IMR-90 (cell line): Measurements from ENCODE around the gene CYB5RL. TPM values are rescaled to one million over a fixed set of nuclear protein-coding genes. Genes with fewer than 3 reads are reported as not detected.
"Not testable (repeated sequence)": the region's sequence is repeated elsewhere in the genome, so short reads cannot be mapped to it uniquely, and the experiment has no call there.

Source experiments
- ATAC-seq: fragments of 200-7000 bp; cut with Tn5 transposase; 2 replicates; pipeline ENCODE4 v1.9.1; 2020; ENCODE audit warnings: low read depth, mild to moderate bottlenecking, moderate library complexity
- BruUV-seq: library from RNA; stranded (reverse); fragments of 400-500 nt; replicated peaks from 2 replicates; lab custom pipeline; 2021; lab: Mats Ljungman, UMichigan
- CTCF ChIA-PET: fragments of 300-600 bp; formaldehyde crosslinking; extraction: SDS; loops from one replicate; lab custom pipeline; 2021; ENCODE audit warnings: antibody characterized with exemption; lab: Yijun Ruan, JAX
- POLR2A ChIA-PET: fragments of 300-600 bp; sonication (Branson Sonifier 250); formaldehyde crosslinking; loops from one replicate; lab custom pipeline; 2022; ENCODE audit warnings: antibody characterized with exemption; ENCODE audit not compliant: unreplicated experiment; lab: Charles Lee
- DNase-seq: peaks from one replicate; pipeline ENCODE4 v3.0.0; 2013
- H2AFZ ChIP-seq: replicated peaks from 2 replicates; pipeline ENCODE3; 2013; ENCODE audit warnings: low read length, mild to moderate bottlenecking; ENCODE audit not compliant: poor library complexity
- H2AK5ac ChIP-seq: 2 replicates; pipeline ENCODE4 v1.6.1; 2013; ENCODE audit warnings: low read depth, low read length, inconsistent platforms
- H2AK9ac ChIP-seq: replicated peaks from 2 replicates; pipeline ENCODE3; 2013; ENCODE audit warnings: mild to moderate bottlenecking, low read depth, low read length, moderate library complexity; ENCODE audit not compliant: poor library complexity
- H2BK120ac ChIP-seq: 2 replicates; pipeline ENCODE4 v1.6.1; 2013; ENCODE audit warnings: low read depth, low read length, inconsistent platforms
- H2BK15ac ChIP-seq: 3 replicates; pipeline ENCODE4 v1.6.1; 2013; ENCODE audit warnings: low read depth, low read length, inconsistent platforms
- H2BK20ac ChIP-seq: 2 replicates; pipeline ENCODE4 v1.6.1; 2013; ENCODE audit warnings: low read depth, mild to moderate bottlenecking, inconsistent platforms, low read length, moderate library complexity
- H2BK5ac ChIP-seq: 2 replicates; pipeline ENCODE4 v1.6.1; 2013; ENCODE audit warnings: mild to moderate bottlenecking, low read depth, low read length, inconsistent platforms; ENCODE audit not compliant: poor library complexity, severe bottlenecking
- H3K14ac ChIP-seq: replicated peaks from 2 replicates; pipeline ENCODE4 v1.6.1; 2013; ENCODE audit warnings: low read depth, low read length, inconsistent platforms
- H3K18ac ChIP-seq: 2 replicates; pipeline ENCODE4 v1.6.1; 2013; ENCODE audit warnings: low read depth, low read length, control low read depth
- H3K23ac ChIP-seq: 2 replicates; pipeline ENCODE4 v1.6.1; 2013; ENCODE audit warnings: low read depth, low read length, inconsistent platforms
- H3K27ac ChIP-seq: 2 replicates; pipeline ENCODE4 v1.5.1; 2013; ENCODE audit warnings: mild to moderate bottlenecking, control low read depth, low read length; ENCODE audit not compliant: insufficient read depth
- H3K27me3 ChIP-seq: 2 replicates; pipeline ENCODE4 v1.6.1; 2013; ENCODE audit warnings: low read length; ENCODE audit not compliant: control insufficient read depth, insufficient read depth
- H3K36me3 ChIP-seq: 2 replicates; pipeline ENCODE4 v1.6.1; 2013; ENCODE audit warnings: low read length, mixed read lengths; ENCODE audit not compliant: control insufficient read depth, insufficient read depth
- H3K4ac ChIP-seq: 2 replicates; pipeline ENCODE4 v1.6.1; 2013; ENCODE audit warnings: low read depth, low read length, inconsistent platforms
- H3K4me1 ChIP-seq: 2 replicates; pipeline ENCODE4 v1.6.1; 2013; ENCODE audit warnings: low read length, mixed read lengths; ENCODE audit not compliant: control insufficient read depth, insufficient read depth
- H3K4me2 ChIP-seq: 2 replicates; pipeline ENCODE4 v1.6.1; 2013; ENCODE audit warnings: low read depth, mild to moderate bottlenecking, control low read depth, low read length, moderate library complexity
- H3K4me3 ChIP-seq: 2 replicates; pipeline ENCODE4 v1.5.1; 2013; ENCODE audit warnings: low read depth, mild to moderate bottlenecking, control low read depth, low read length, moderate library complexity; ENCODE audit not compliant: insufficient read depth
- H3K56ac ChIP-seq: 2 replicates; pipeline ENCODE4 v1.6.1; 2013; ENCODE audit warnings: low read length, inconsistent platforms; ENCODE audit not compliant: insufficient read depth; ENCODE audit errors: extremely low read depth
- H3K79me1 ChIP-seq, 2 experiments: 2 replicates each; pipeline ENCODE4 v1.6.1; 2013; ENCODE audit warnings: low read length in 2 of 2, inconsistent platforms in 1 of 2, low read depth in 1 of 2
- H3K9ac ChIP-seq: 2 replicates; pipeline ENCODE4 v1.6.1; 2013; ENCODE audit warnings: low read depth, low read length, control low read depth
- H3K9me1 ChIP-seq: 2 replicates; pipeline ENCODE4 v1.6.1; 2013; ENCODE audit warnings: low read length, inconsistent platforms; ENCODE audit not compliant: insufficient read depth
- H3K9me3 ChIP-seq: 2 replicates; pipeline ENCODE4 v1.6.1; 2013; ENCODE audit warnings: low read length; ENCODE audit not compliant: control insufficient read depth, insufficient read depth
- H4K20me1 ChIP-seq: 2 replicates; pipeline ENCODE4 v1.6.1; 2013; ENCODE audit warnings: low read length, inconsistent platforms; ENCODE audit not compliant: insufficient read depth
- H4K5ac ChIP-seq: 2 replicates; pipeline ENCODE4 v1.6.1; 2013; ENCODE audit warnings: mild to moderate bottlenecking, low read depth, low read length, control low read depth
- H4K8ac ChIP-seq, 2 experiments: 2 replicates each; pipeline ENCODE4 v1.6.1; 2013; ENCODE audit warnings: low read depth in 2 of 2, low read length in 2 of 2, control low read depth in 1 of 2, inconsistent platforms in 1 of 2
- H4K91ac ChIP-seq: 2 replicates; pipeline ENCODE4 v1.6.1; 2013; ENCODE audit warnings: low read depth, low read length, inconsistent platforms; ENCODE audit not compliant: insufficient read depth
- WGBS, 2 experiments: methylation state at CpG; one replicate each; pipeline versions ENCODE4 v1.1.5 to v1.1.7; 2013; ENCODE audit warnings: missing lambda C conversion rate in 2 of 2; ENCODE audit not compliant: insufficient read length in 1 of 2; ENCODE audit errors: extremely low coverage in 2 of 2; 5-methylcytosine and 5-hydroxymethylcytosine counted together
- dilution Hi-C: fragments of 300-500 bp; cut with HindIII; formaldehyde crosslinking; loops from one replicate; pipeline ENCODE4 v1.14.3; 2018; ENCODE audit warnings: low sequenced_read_pairs; ENCODE audit not compliant: unreplicated experiment
- in situ Hi-C: fragments of 300-500 bp; cut with MboI; formaldehyde crosslinking; loops from 3 replicates; pipeline ENCODE4 v1.14.3; 2019; ENCODE audit warnings: low sequenced_read_pairs, inconsistent platforms, mixed read lengths
- intact Hi-C: fragments of 100-400 bp; cut with micrococcal nuclease; formaldehyde crosslinking; loops from 2 replicates; pipeline ENCODE4 v1.10.0; 2022
- polyA plus RNA-seq, 3 experiments: library from polyadenylated mRNA; depleted of rRNA; stranded (reverse); fragments of >200 nt; gene quantifications; 2 replicates each; pipeline ENCODE4 v1.2.3, GENCODE V29; 2012; ENCODE audit warnings: low replicate concordance in 1 of 3
- total RNA-seq: library from RNA; depleted of rRNA; stranded (reverse); fragments of >200 nt; gene quantifications from 2 replicates; pipeline ENCODE4 v1.2.3, GENCODE V29; 2012

CYB5RL gene
- total and polyA plus RNA-seq, 2 of the 4 experiments (the other 2 are of a cell fraction), result 3.8 to 4.3 TPM

DNA sequence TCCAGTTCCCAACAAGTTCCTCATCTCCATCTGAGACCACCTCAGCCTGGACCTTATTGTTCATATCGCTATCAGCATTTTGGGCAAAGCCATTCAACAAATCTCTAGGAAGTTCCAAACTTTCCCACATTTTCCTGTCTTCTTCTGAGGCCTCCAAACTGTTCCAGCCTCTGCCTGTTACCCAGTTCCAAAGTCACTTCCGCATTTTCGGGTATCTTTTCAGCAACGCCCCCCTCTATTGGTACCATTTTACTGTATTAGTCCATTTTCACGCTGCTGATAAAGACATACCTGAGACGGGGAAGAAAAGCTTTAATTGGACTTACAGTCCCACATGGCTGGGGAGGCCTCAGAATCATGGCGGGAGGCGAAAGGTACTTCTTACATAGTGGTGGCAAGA lies 33.5 kb downstream of the CYB5RL start:
- H3K27me3 ChIP-seq, H2BK5ac ChIP-seq, H2BK20ac ChIP-seq, H3K36me3 ChIP-seq, in situ Hi-C loops, H3K23ac ChIP-seq, H4K20me1 ChIP-seq, H4K91ac ChIP-seq, H3K9me1 ChIP-seq, H2AK5ac ChIP-seq, intact Hi-C loops, H3K79me1 ChIP-seq, H2AK9ac ChIP-seq, H3K4ac ChIP-seq, H3K4me2 ChIP-seq, dilution Hi-C loops, H3K4me1 ChIP-seq, ATAC-seq, H2BK120ac ChIP-seq, H3K27ac ChIP-seq, POLR2A ChIA-PET, H3K9me3 ChIP-seq, H2AFZ ChIP-seq, H3K56ac ChIP-seq, H4K8ac ChIP-seq, H4K5ac ChIP-seq, H3K18ac ChIP-seq, CTCF ChIA-PET, H3K9ac ChIP-seq, H3K4me3 ChIP-seq, DNase-seq, H3K14ac ChIP-seq, H2BK15ac ChIP-seq, BruUV-seq: not testable (repeated sequence)
- 100% methylated on average over 3 of the region's 8 CpGs; no CpG with 5 or more reads in 1 of the 2 experiments for WGBS, 2 experiments
